K562 (cell line): ENCODE data around the gene MLLT11. TPM values are rescaled to one million over a fixed set of nuclear protein-coding genes. Genes with fewer than 3 reads are reported as not detected.

ENCODE experiments used
- ERF ChIP-seq: fragments of 450-650 bp; formaldehyde crosslinking; IDR thresholded peaks from 2 replicates; pipeline ENCODE4 v1.4.0; 2020; ENCODE audit warnings: mild to moderate bottlenecking, mixed read lengths
- GABPB1 ChIP-seq: sonication (generic); formaldehyde crosslinking; IDR thresholded peaks from 2 replicates; pipeline ENCODE4 v1.8.0; 2022; ENCODE audit warnings: mild to moderate bottlenecking, missing genetic modification reagents
- HSF4 ChIP-seq: fragments of 250-450 bp; sonication (Bioruptor Pico); IDR thresholded peaks from 2 replicates; pipeline ENCODE4 v2.1.2; 2022; ENCODE audit warnings: mild to moderate bottlenecking, moderate library complexity, borderline replicate concordance
- KLF13 ChIP-seq: fragments of 450-650 bp; IDR thresholded peaks from 2 replicates; pipeline ENCODE4 v1.6.1; 2016; ENCODE audit warnings: missing genetic modification characterization, low read depth, mild to moderate bottlenecking, missing compliant biosample characterization, moderate library complexity, borderline replicate concordance
- MLLT1 ChIP-seq, 2 experiments: fragments of 450-650 bp; IDR thresholded peaks; 2 replicates each; pipeline ENCODE4 v1.6.1; 2016
- MXD1 ChIP-seq: fragments of 250-450 bp; sonication (Bioruptor Pico); IDR thresholded peaks from 2 replicates; pipeline ENCODE4 v1.8.0; 2021; ENCODE audit warnings: borderline replicate concordance, mild to moderate bottlenecking, moderate library complexity; ENCODE audit not compliant: poor library complexity, severe bottlenecking
- OTX1 ChIP-seq: fragments of 450-650 bp; formaldehyde crosslinking; IDR thresholded peaks from 2 replicates; pipeline ENCODE4 v1.4.0; 2022; ENCODE audit warnings: mild to moderate bottlenecking
- RBM25 ChIP-seq: fragments of 200-400 bp; formaldehyde crosslinking; IDR thresholded peaks from 2 replicates; pipeline ENCODE4 v1.6.1; 2018; ENCODE audit warnings: low read length, low read depth, moderate library complexity; ENCODE audit not compliant: severe bottlenecking
- SAFB ChIP-seq: fragments of 200-400 bp; formaldehyde crosslinking; IDR thresholded peaks from 2 replicates; pipeline ENCODE4 v1.6.1; 2017; ENCODE audit warnings: low read depth, low read length, borderline replicate concordance
- SAP30 ChIP-seq: fragments of 200-600 bp; sonication (generic); IDR thresholded peaks from 2 replicates; pipeline ENCODE4 v1.6.1; 2012; ENCODE audit warnings: borderline replicate concordance, low read depth, mild to moderate bottlenecking, moderate library complexity, low read length, control low read depth, inconsistent platforms; ENCODE audit not compliant: insufficient read depth, poor library complexity, severe bottlenecking
- SIX5 ChIP-seq, 2 experiments: IDR thresholded peaks; 2 replicates each; pipeline ENCODE4 v1.6.1; 2011; ENCODE audit warnings: low read length in 2 of 2, borderline replicate concordance in 1 of 2, low read depth in 1 of 2, mild to moderate bottlenecking in 1 of 2, moderate library complexity in 1 of 2; ENCODE audit not compliant: insufficient read depth in 1 of 2
- ZMIZ1 ChIP-seq, 2 experiments: fragments of 150-350 bp in 1 of 2; IDR thresholded peaks; 2 replicates each; pipeline ENCODE4 v1.6.1; 2012 to 2016; ENCODE audit warnings: low read depth in 2 of 2, low read length in 2 of 2, mild to moderate bottlenecking in 1 of 2, moderate library complexity in 1 of 2
- ZNF592 ChIP-seq: fragments of 450-650 bp; IDR thresholded peaks from 2 replicates; pipeline ENCODE4 v1.6.1; 2017; ENCODE audit warnings: antibody characterized with exemption, mild to moderate bottlenecking
- ZSCAN32 ChIP-seq: fragments of 450-650 bp; formaldehyde crosslinking; IDR thresholded peaks from 2 replicates; pipeline ENCODE4 v1.4.0; 2020; ENCODE audit warnings: mild to moderate bottlenecking, moderate library complexity
- polyA plus RNA-seq, 8 experiments: library from polyadenylated mRNA; depleted of rRNA in 4 of 8; stranded (reverse) in 5 of 8; unstranded in 3 of 8; fragments of >200 nt; fragmentation: Nextera tagmentation in 2 of 8; fragmentation: Illumina TruSeq in 1 of 8; extraction: Ambion mirVana in 2 of 8; extraction: Trizol in 1 of 8; gene quantifications; 2 replicates each; pipeline versions ENCODE4 v1.2.1 to v1.2.3, GENCODE V29; 2011 to 2014; ENCODE audit warnings: inconsistent platforms in 1 of 8, missing spikeins in 1 of 8
- total RNA-seq, 7 experiments: library from RNA; depleted of rRNA in 6 of 7; stranded (reverse); fragments of >200 nt in 6 of 7; fragmentation: Illumina TruSeq in 2 of 7; extraction: Trizol in 2 of 7; gene quantifications; 2 replicates each; pipeline versions ENCODE4 v1.2.1 to v1.2.3, GENCODE V29; 2011 to 2021; ENCODE audit warnings: low replicate concordance in 1 of 7

MLLT11 gene
- total and polyA plus RNA-seq, 9 of the 15 experiments (the other 6 are each of a cell fraction or from before 2014, with no cell fraction given): 12.1 to 91.0 (median 22.0) TPM

GRCh38 chr1:151059109-151060006, 839 bp upstream of the MLLT11 start, which contains the start of gene CDC42SE1 (continued):
- TF ChIP-seq ZMIZ1 (IDR thresholded peaks at IDR 0.05; ENCODE audit: low read depth in 2 of 2, low read length in 2 of 2) (peak in 1 of 2 experiments; percentile 28; a peak in 1 of 4 replicates), ERF (CRISPR knock-in tag) (peak; percentile 83; the same call in 1 of the 2 replicates), ZNF592 (no peak), KLF13 (tag) (peak; percentile 31; the same call in 1 of the 2 replicates), ZSCAN32 (CRISPR knock-in tag) (no peak), GABPB1 (CRISPR knock-in tag) (peak; percentile 88; the same call in 1 of the 2 replicates), RBM25 (no peak), OTX1 (CRISPR knock-in tag) (0 out of 2 replicates have a peak, but pooled peaks have one; percentile 7), MXD1 (CRISPR knock-in tag) (no peak), SAFB (0 out of 2 replicates have a peak, but pooled peaks have one; percentile 46), SIX5 (IDR thresholded peaks at IDR 0.05; ENCODE audit: borderline replicate concordance in 1 of 2, insufficient read depth in 1 of 2, low read depth in 1 of 2, low read length in 2 of 2) (0 out of 4 replicates have a peak, but pooled peaks of 1 of the 2 experiments have one; percentile 13), SAP30 (peak; percentile 53), MLLT1 (IDR thresholded peaks at IDR 0.05) (peak; percentile 83 to 90), HSF4 (CRISPR knock-in tag) (peak; percentile 37; the same call in 1 of the 2 replicates)
